Right atrium auricular region (tissue), 2 donors: ENCODE measurements around the gene EEF2K. TPM values are rescaled to one million over a fixed set of nuclear protein-coding genes. Genes with fewer than 3 reads are reported as not detected.

Source experiments
- DNase-seq: peaks from one replicate; pipeline ENCODE4 v3.0.0-alpha.2; 2019; ENCODE audit warnings: low spot score
- H3K27ac ChIP-seq, 2 donors: fragments of 200-600 bp; sonication (generic); 1 replicate in 1 of 2; 2 replicates in 1 of 2; pipeline ENCODE4 v1.5.1; 2016 to 2019
- H3K27me3 ChIP-seq, 2 donors: fragments of 200-600 bp; sonication (generic); one replicate each; pipeline versions ENCODE4 v1.5.1 to v1.6.0; 2017 to 2019
- H3K36me3 ChIP-seq: fragments of 200-600 bp; sonication (generic); one replicate; pipeline ENCODE4 v1.5.1; 2016
- H3K4me1 ChIP-seq, 2 donors: fragments of 200-600 bp; sonication (generic); one replicate each; pipeline versions ENCODE4 v1.5.1 to v1.6.0; 2017 to 2019
- H3K4me3 ChIP-seq, 2 donors: fragments of 200-600 bp; sonication (generic); 1 replicate in 1 of 2; 2 replicates in 1 of 2; pipeline ENCODE4 v1.5.1; 2017 to 2019; ENCODE audit warnings: mild to moderate bottlenecking in 1 of 2, moderate library complexity in 1 of 2
- H3K9me3 ChIP-seq, 2 donors: fragments of 200-600 bp; sonication (generic); one replicate each; pipeline ENCODE4 v1.5.1; 2019
- total RNA-seq, 2 donors: library from RNA; depleted of rRNA; stranded (reverse); fragments of >200 nt; gene quantifications; one replicate each; pipeline ENCODE4 v1.1.0, GENCODE V29; 2016
- TF ChIP-seq, protein P1 (sequence below), 2 donors: fragments of 200-600 bp; sonication (generic); IDR thresholded peaks; one replicate each; pipeline ENCODE4 v1.5.1; 2019; ENCODE audit warnings: antibody characterized with exemption in 2 of 2

The EEF2K gene
- total RNA-seq, 2 donors from 2014 or later, result 12.9 to 18.9 TPM

DNA sequence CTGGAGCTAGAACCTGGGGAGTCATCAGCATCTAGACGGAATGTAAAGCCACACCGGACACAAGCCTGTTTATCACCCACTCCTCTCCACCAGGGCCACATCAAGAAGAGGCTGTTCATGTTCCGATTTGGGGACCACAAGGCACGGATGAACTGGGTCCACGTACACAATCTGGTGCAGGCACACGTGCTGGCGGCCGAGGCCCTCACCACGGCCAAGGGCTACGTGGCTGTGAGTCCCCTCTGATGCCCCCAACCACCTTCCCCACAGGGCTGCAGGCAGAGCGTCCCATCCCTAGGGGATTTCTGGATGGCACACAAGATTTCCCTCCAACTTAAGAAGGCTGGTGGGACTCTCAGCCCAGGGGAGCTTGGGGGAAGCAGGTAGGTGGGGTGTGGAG, 24.7 kb upstream of the EEF2K start:
- no peaks in the 10 kb centered on the region for H3K36me3 ChIP-seq
- no peaks in the 10 kb centered on the region for H3K4me1 ChIP-seq
- no peak for DNase-seq
- no peak overlapping the region for H3K4me3 ChIP-seq
- H3K9me3 ChIP-seq, result no peaks in the 10 kb centered on the region
- H3K27me3 ChIP-seq, result no peaks in the 10 kb centered on the region
- no peak overlapping the region for H3K27ac ChIP-seq
- TF ChIP-seq, protein P1, sequence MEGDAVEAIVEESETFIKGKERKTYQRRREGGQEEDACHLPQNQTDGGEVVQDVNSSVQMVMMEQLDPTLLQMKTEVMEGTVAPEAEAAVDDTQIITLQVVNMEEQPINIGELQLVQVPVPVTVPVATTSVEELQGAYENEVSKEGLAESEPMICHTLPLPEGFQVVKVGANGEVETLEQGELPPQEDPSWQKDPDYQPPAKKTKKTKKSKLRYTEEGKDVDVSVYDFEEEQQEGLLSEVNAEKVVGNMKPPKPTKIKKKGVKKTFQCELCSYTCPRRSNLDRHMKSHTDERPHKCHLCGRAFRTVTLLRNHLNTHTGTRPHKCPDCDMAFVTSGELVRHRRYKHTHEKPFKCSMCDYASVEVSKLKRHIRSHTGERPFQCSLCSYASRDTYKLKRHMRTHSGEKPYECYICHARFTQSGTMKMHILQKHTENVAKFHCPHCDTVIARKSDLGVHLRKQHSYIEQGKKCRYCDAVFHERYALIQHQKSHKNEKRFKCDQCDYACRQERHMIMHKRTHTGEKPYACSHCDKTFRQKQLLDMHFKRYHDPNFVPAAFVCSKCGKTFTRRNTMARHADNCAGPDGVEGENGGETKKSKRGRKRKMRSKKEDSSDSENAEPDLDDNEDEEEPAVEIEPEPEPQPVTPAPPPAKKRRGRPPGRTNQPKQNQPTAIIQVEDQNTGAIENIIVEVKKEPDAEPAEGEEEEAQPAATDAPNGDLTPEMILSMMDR (IDR thresholded peaks at IDR 0.05), result no peak

DNA sequence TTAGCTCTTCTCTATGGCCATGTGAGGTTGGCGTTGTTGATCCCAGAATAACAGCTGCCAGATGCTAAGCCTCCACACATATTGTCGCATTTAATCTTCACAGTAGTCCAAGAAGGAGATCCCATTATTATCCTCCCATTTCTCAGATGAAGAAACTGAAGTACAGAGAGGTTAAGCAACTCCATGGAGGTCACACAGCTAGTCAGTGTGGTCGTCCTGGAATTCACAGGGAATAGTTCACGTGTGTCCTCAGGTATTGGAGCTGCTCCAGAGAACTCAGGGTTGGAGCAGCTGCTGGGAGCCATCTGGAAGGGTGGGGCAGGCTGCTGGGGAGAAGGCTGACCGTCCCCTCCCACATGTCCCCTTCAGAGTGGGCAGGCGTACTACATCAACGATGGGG, 24.2 kb upstream of the EEF2K start:
- Histone ChIP-seq H3K4me3 (no peak overlapping the region), H3K4me1 (no peaks in the 10 kb centered on the region), H3K27ac (no peak overlapping the region), H3K27me3 (no peaks in the 10 kb centered on the region), H3K36me3 (no peaks in the 10 kb centered on the region), H3K9me3 (no peaks in the 10 kb centered on the region)
- no peak for DNase-seq
- TF ChIP-seq, protein P1 (IDR thresholded peaks at IDR 0.05), result no peak

DNA sequence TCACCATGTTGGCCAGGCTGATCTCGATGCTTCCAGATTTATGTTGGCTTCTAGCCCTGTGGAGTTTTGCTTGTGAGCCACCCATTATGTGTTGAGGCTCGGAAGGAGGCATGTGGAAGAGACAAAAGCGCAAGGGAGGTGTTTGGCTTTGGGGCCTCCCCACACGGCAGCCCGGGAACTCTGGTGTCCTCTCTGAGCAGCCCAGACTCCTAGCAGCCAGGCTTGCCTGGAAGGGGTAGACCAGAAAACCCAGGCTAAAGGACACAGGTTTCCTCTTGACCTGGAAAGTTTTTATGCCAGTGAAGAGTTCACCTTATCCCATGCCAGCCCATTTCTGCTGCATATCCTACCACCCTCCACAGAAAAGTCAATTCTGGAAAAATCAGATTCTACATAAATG, 22.7 kb upstream of the EEF2K start:
- H3K4me3 ChIP-seq, result no peak overlapping the region
- no peaks in the 10 kb centered on the region for H3K27me3 ChIP-seq
- DNase-seq, result no peak
- H3K4me1 ChIP-seq, result no peaks in the 10 kb centered on the region
- no peak overlapping the region for H3K27ac ChIP-seq
- TF ChIP-seq, protein P1 (IDR thresholded peaks at IDR 0.05), result no peak
- H3K36me3 ChIP-seq, result no peaks in the 10 kb centered on the region
- H3K9me3 ChIP-seq, result no peaks in the 10 kb centered on the region

DNA sequence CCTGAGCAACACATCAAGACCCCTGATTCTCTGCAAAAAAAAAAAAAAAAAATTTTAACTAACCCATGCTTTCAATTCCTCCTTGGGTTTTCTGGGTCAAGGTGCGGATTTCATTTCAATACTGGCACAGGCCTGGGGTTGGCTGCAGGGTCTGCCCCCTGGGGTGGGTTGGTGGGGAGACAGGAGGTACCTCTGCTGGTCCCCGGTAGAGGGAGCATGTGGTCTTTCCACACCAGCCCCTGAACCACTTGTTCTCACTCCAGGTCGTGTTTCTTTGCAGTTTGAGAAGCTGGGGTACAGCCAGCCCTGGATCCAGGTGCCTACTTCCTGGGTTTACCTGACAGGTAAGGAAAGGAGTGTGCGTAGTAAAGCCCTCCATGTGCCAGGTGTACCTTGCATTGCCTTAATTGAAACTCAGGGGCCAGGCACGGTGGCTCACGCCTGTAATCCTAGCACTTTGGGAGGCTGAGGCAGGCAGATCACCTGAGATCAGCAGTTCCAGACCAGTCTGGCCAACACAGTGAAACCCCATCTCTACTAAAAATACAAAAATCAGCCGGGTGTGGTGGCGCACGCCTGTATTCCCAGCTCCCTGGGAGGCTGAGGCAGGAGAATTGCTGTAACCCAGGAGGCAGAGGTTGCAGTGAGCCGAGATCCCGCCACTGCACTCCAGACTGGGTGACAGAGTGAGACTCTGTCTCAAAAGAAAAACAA, 22.0 kb upstream of the EEF2K start:
- peaks cover 0 to 7% of the 10 kb centered on the region in 2 donors for H3K4me1 ChIP-seq
- H3K9me3 ChIP-seq, result no peaks in the 10 kb centered on the region
- DNase-seq, result no peak
- H3K27ac ChIP-seq, result no peak overlapping the region
- H3K4me3 ChIP-seq, result no peak overlapping the region
- TF ChIP-seq, protein P1 (IDR thresholded peaks at IDR 0.05), result no peak
- no peaks in the 10 kb centered on the region for H3K36me3 ChIP-seq
- H3K27me3 ChIP-seq, result no peaks in the 10 kb centered on the region

DNA sequence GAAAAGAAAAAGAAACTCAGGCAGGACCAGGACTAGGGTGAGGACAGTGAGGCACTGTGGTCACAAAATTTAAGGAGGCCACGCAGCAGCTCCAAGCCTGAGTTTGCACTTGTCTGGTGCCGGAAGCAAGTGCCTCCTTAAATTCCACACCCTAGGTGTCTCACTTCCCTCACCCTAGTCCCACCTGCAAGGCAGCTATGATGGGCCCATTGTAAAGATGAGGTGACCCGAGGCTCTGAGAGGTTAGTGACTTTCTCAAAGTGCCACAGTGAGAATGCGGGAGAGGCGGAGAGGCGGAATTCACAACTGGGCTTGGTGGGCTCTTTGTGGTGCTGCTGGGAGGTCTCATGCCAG, 21.5 kb upstream of the EEF2K start:
- TF ChIP-seq, protein P1 (IDR thresholded peaks at IDR 0.05), result no peak
- no peaks in the 10 kb centered on the region for H3K27me3 ChIP-seq
- H3K36me3 ChIP-seq, result no peaks in the 10 kb centered on the region
- no peak overlapping the region for H3K4me3 ChIP-seq
- H3K27ac ChIP-seq, result no peak overlapping the region
- peaks cover 0 to 13% of the 10 kb centered on the region in 2 donors for H3K4me1 ChIP-seq
- no peaks in the 10 kb centered on the region for H3K9me3 ChIP-seq
- DNase-seq, result no peak

DNA sequence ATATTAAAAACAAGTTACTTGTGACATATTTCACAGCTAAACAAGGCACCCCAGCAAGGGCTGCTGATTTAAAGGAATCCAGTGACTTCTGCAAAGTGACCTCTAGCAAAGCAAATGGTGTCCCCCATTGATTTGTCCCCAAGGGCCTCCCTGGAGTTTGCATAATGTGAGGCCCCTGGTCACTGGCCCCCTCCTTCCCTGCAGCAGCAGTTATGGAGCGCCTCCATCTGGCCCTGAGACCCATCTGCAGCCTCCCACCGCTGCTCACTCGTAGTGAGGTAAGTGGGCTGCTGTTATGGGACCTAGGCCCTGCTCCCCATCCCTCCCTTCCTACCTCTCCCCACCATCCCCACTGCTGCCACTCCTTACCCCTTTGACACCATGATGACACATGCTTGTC, 19.6 kb upstream of the EEF2K start:
- Histone ChIP-seq H3K27me3 (no peaks in the 10 kb centered on the region), H3K4me1 (peaks cover 0 to 18% of the 10 kb centered on the region in 2 donors), H3K9me3 (no peaks in the 10 kb centered on the region), H3K27ac (no peak overlapping the region), H3K36me3 (no peaks in the 10 kb centered on the region), H3K4me3 (no peak overlapping the region)
- DNase-seq, result no peak
- TF ChIP-seq, protein P1 (IDR thresholded peaks at IDR 0.05), result no peak
